Panc1 (cell line): ENCODE results near the gene GPRC5C. TPM values are rescaled to one million over a fixed set of nuclear protein-coding genes. Genes with fewer than 3 reads are reported as not detected.

Experiments
- ATAC-seq: fragments of 200-7000 bp; cut with Tn5 transposase; 2 replicates; pipeline ENCODE4 v1.9.1; 2020; ENCODE audit warnings: mild to moderate bottlenecking, moderate library complexity
- BruUV-seq: library from RNA; stranded (reverse); fragments of 400-500 nt; replicated peaks from 2 replicates; lab custom pipeline; 2021; lab: Mats Ljungman, UMichigan
- CTCF ChIA-PET: fragments of 300-600 bp; sonication (Branson Sonifier 250); formaldehyde crosslinking; loops from one replicate; lab custom pipeline; 2022; ENCODE audit warnings: antibody characterized with exemption; lab: Charles Lee
- POLR2A ChIA-PET: fragments of 300-600 bp; sonication (Branson Sonifier 250); formaldehyde crosslinking; loops from one replicate; lab custom pipeline; 2022; ENCODE audit warnings: antibody characterized with exemption; lab: Charles Lee
- DNase-seq: peaks from one replicate; pipeline ENCODE4 v3.0.0-alpha.2; 2010; ENCODE audit warnings: low read depth, low spot score
- H3K27ac ChIP-seq: 2 replicates; pipeline ENCODE4 v1.5.1; 2011; ENCODE audit warnings: mild to moderate bottlenecking, low read length, inconsistent platforms
- H3K27me3 ChIP-seq: fragments of 200-500 bp; sonication (Bioruptor generic); 2 replicates; pipeline ENCODE4 v1.6.0; 2014; ENCODE audit warnings: low read length, inconsistent platforms; ENCODE audit not compliant: control insufficient read depth, insufficient read depth
- H3K36me3 ChIP-seq: fragments of 200-500 bp; sonication (Bioruptor generic); 2 replicates; pipeline ENCODE4 v1.5.1; 2014; ENCODE audit warnings: inconsistent platforms, mild to moderate bottlenecking, low read length, moderate library complexity; ENCODE audit not compliant: control insufficient read depth, insufficient read depth
- H3K4me1 ChIP-seq: 2 replicates; pipeline ENCODE4 v1.5.1; 2011; ENCODE audit warnings: inconsistent platforms, mild to moderate bottlenecking, low read length, moderate library complexity; ENCODE audit not compliant: control insufficient read depth, insufficient read depth
- H3K4me3 ChIP-seq, 2 experiments: 2 replicates each; pipeline ENCODE4 v1.5.1; 2011 to 2012; ENCODE audit warnings: low read depth in 2 of 2, low read length in 2 of 2, mild to moderate bottlenecking in 2 of 2, inconsistent platforms in 1 of 2, moderate library complexity in 1 of 2
- H3K9me3 ChIP-seq: fragments of 200-500 bp; sonication (Bioruptor generic); 2 replicates; pipeline ENCODE4 v1.5.1; 2014; ENCODE audit warnings: low read depth, mild to moderate bottlenecking, inconsistent platforms, low read length, moderate library complexity; ENCODE audit not compliant: control insufficient read depth, insufficient read depth
- POLR2AphosphoS5 ChIP-seq: IDR thresholded peaks from 2 replicates; pipeline ENCODE4 v1.6.1; 2012; ENCODE audit warnings: mild to moderate bottlenecking, low read depth, low read length, moderate library complexity
- SIN3A ChIP-seq: IDR thresholded peaks from 2 replicates; pipeline ENCODE4 v1.6.1; 2012; ENCODE audit warnings: low read depth, mild to moderate bottlenecking, low read length, moderate library complexity, borderline replicate concordance; ENCODE audit not compliant: insufficient read depth
- TCF7L2 ChIP-seq: IDR thresholded peaks from 2 replicates; pipeline ENCODE4 v1.6.1; 2011; ENCODE audit warnings: mild to moderate bottlenecking, low read depth, low read length, inconsistent platforms
- in situ Hi-C: cut with HindIII; loops from 2 replicates; pipeline ENCODE4 v1.10.0; 2016; ENCODE audit warnings: low sequenced_read_pairs, low pct_unique_long_range_greater_than_20kb
- intact Hi-C: fragments of 100-400 bp; cut with micrococcal nuclease; formaldehyde crosslinking; loops from one replicate; pipeline ENCODE4 v1.10.0; 2022; ENCODE audit not compliant: unreplicated experiment
- total RNA-seq: library from RNA; stranded (reverse); gene quantifications from one replicate; pipeline ENCODE4 v1.2.1, GENCODE V29; 2021; ENCODE audit not compliant: unreplicated experiment
- TF ChIP-seq, protein P1 (sequence below), 2 experiments: IDR thresholded peaks; 2 replicates each; pipeline ENCODE4 v1.6.1; 2011 to 2012; ENCODE audit warnings: low read depth in 2 of 2, control low read depth in 1 of 2, low read length in 1 of 2, mild to moderate bottlenecking in 1 of 2, moderate library complexity in 1 of 2; ENCODE audit not compliant: insufficient read depth in 1 of 2
- TF ChIP-seq, protein P2 (sequence below): fragments of 450-650 bp; IDR thresholded peaks from 2 replicates; pipeline ENCODE4 v1.5.1; 2017; ENCODE audit warnings: mild to moderate bottlenecking

Gene GPRC5C
- total RNA-seq, 1 experiment from 2014 or later = 57.1 TPM

DNA sequence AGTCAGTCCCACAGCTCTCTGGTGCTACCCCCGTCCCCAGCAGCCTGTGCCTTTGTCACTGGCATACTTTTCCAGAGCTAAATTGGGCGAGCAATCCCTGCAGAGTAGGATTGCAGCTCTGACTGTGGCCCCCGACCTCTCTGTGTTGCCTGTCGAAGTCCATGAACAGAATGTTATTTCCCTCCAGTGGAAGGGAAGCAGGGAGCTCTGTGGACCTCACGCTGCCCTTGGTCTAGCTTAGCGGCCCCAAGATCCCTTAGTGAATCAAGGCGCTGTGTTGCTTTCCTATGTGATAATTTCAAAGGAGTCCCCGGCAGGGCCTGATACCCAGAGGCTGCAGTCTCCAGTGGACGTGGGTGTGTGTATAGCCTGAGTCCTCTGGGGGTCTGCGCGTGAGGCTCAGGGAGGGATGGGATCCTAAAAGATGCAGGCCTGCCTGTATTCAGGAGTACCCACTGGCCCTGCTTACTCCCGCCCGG, 19.1 kb downstream of the GPRC5C start:
- no TSS peak for BruUV-seq
- no peak for ATAC-seq
- no peaks in the 10 kb centered on the region for H3K9me3 ChIP-seq
- in situ Hi-C loops = no loop called here
- ChIA-PET POLR2A (interaction anchor here (0.7 kb wide), 1 partner anchor 156 kb away, joined by 7 read pairs; no protein-coding TSS in a partner anchor), CTCF (no interaction called here)
- no peak overlapping the region for H3K4me3 ChIP-seq
- H3K27ac ChIP-seq = no peak overlapping the region
- H3K36me3 ChIP-seq = no peaks in the 10 kb centered on the region
- peaks cover 17% of the 10 kb centered on the region for H3K4me1 ChIP-seq
- no peak for DNase-seq
- TF ChIP-seq, protein P1, sequence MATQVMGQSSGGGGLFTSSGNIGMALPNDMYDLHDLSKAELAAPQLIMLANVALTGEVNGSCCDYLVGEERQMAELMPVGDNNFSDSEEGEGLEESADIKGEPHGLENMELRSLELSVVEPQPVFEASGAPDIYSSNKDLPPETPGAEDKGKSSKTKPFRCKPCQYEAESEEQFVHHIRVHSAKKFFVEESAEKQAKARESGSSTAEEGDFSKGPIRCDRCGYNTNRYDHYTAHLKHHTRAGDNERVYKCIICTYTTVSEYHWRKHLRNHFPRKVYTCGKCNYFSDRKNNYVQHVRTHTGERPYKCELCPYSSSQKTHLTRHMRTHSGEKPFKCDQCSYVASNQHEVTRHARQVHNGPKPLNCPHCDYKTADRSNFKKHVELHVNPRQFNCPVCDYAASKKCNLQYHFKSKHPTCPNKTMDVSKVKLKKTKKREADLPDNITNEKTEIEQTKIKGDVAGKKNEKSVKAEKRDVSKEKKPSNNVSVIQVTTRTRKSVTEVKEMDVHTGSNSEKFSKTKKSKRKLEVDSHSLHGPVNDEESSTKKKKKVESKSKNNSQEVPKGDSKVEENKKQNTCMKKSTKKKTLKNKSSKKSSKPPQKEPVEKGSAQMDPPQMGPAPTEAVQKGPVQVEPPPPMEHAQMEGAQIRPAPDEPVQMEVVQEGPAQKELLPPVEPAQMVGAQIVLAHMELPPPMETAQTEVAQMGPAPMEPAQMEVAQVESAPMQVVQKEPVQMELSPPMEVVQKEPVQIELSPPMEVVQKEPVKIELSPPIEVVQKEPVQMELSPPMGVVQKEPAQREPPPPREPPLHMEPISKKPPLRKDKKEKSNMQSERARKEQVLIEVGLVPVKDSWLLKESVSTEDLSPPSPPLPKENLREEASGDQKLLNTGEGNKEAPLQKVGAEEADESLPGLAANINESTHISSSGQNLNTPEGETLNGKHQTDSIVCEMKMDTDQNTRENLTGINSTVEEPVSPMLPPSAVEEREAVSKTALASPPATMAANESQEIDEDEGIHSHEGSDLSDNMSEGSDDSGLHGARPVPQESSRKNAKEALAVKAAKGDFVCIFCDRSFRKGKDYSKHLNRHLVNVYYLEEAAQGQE (IDR thresholded peaks at IDR 0.05; ENCODE audit: insufficient read depth in 1 of 2, low read depth in 2 of 2, low read length in 1 of 2) = no peak
- TF ChIP-seq SIN3A (no peak), TCF7L2 (no peak), POLR2AphosphoS5 (no peak)
- TF ChIP-seq, protein P2, sequence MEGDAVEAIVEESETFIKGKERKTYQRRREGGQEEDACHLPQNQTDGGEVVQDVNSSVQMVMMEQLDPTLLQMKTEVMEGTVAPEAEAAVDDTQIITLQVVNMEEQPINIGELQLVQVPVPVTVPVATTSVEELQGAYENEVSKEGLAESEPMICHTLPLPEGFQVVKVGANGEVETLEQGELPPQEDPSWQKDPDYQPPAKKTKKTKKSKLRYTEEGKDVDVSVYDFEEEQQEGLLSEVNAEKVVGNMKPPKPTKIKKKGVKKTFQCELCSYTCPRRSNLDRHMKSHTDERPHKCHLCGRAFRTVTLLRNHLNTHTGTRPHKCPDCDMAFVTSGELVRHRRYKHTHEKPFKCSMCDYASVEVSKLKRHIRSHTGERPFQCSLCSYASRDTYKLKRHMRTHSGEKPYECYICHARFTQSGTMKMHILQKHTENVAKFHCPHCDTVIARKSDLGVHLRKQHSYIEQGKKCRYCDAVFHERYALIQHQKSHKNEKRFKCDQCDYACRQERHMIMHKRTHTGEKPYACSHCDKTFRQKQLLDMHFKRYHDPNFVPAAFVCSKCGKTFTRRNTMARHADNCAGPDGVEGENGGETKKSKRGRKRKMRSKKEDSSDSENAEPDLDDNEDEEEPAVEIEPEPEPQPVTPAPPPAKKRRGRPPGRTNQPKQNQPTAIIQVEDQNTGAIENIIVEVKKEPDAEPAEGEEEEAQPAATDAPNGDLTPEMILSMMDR = no peak
- intact Hi-C loops = no loop called here
- H3K27me3 ChIP-seq = no peaks in the 10 kb centered on the region

DNA sequence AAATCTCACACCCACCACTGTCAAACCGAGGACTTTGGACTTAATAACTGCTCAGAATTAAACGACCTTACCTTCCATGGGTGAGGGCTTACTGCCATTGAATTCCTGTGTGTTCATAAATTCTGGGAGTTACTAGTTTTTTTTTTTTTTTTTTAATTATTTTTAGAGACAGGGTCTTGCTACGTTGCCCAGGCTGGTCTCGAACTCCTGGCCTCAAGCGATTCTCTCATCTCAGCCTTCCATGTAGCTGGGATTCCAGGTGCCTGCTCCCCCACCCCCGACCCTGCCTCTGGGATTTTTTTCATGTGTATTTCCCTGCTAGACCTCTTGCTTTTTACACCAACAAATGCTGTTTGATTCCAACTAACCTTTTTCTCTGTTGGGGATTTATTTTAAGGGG, 19.7 kb downstream of the GPRC5C start:
- no TSS peak for BruUV-seq
- peaks cover 17% of the 10 kb centered on the region for H3K4me1 ChIP-seq
- TF ChIP-seq SIN3A (no peak), TCF7L2 (no peak), POLR2AphosphoS5 (no peak)
- TF ChIP-seq, protein P2 = no peak
- TF ChIP-seq, protein P1 (IDR thresholded peaks at IDR 0.05; ENCODE audit: insufficient read depth in 1 of 2, low read depth in 2 of 2, low read length in 1 of 2) = no peak
- no peaks in the 10 kb centered on the region for H3K9me3 ChIP-seq
- ATAC-seq (no peak), DNase-seq (no peak)
- in situ Hi-C loops = no loop called here
- intact Hi-C loops = no loop called here
- no peak overlapping the region for H3K4me3 ChIP-seq
- H3K27me3 ChIP-seq = no peaks in the 10 kb centered on the region
- ChIA-PET POLR2A (interaction anchor here (0.7 kb wide), 1 partner anchor 156 kb away, joined by 7 read pairs; no protein-coding TSS in a partner anchor), CTCF (no interaction called here)
- no peaks in the 10 kb centered on the region for H3K36me3 ChIP-seq
- no peak overlapping the region for H3K27ac ChIP-seq
